Measurements from ENCODE around the gene HLA-DPB1.

Gene HLA-DPB1

GRCh38 chr6:33105386-33105785 lies 29.6 kb downstream of the HLA-DPB1 start:
- no peak for DNase-seq

DNA sequence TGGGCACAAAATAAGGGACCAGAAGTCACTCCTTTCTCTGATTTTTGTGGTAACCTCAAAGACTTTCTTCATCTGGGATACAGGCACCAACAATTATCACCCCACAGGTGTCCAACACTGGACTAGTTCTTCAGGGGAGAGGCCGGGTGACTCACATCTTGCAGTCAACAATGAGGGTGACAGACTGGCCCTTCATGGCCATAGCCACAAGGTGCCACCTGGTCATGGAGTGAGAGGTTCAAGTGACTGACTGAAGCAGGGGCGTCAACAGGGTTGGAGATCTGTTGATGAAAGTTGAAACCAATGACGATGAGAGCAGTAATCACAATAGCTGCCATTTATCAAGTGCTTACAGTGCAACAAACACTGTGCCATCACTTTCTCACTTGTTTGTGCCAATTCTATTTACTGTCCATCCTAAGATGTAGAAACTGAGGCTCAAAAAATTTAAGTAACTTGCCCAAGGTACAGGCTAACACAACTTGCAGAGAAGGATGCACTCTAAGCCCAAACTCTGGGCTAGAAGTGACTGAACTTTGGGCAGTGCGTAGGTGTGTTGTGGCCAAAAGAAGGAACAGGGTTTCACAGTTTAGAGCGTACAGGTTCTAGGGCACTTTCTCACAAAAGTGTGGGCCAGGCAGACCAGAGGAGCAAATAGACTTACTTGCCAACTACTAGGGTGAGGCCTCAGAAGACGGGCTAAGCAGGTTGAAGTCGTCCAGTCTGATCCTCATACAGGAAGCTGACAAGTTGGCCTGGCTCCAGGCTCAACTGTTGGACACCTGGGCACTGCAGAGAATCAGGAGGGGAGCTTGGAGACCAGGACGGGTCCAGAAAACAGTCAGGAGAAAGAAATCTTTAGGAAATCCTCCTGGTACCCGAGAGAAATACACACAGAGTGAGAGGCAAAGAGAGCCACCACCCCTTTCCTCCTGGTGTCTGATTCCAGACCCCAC lies 30.4 kb downstream of the HLA-DPB1 start:
- DNase-seq: no peak

- no peak for DNase-seq
These were observed 31.9 kb downstream of the HLA-DPB1 start for GRCh38 chr6:33107641-33108040.

DNA sequence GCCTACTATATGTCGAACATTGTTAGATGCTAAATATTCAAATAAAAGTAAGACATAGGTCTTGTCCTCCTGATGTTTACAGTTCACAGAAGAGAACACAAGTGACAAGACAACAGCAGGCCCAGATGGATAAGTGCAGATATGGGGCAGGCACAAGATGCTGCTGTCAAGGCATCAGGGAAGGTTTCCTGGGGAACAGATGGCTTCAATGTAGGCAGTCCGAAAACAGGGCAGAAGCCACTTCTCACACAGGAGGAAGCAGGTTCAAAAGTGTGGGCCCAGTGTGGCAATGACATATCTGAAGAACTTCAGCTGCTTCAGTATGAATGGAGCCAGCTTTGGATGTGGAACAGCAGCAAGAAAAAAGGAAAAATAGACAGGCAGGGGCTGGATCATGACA lies 32.5 kb downstream of the HLA-DPB1 start:
- DNase-seq: no peak

DNA sequence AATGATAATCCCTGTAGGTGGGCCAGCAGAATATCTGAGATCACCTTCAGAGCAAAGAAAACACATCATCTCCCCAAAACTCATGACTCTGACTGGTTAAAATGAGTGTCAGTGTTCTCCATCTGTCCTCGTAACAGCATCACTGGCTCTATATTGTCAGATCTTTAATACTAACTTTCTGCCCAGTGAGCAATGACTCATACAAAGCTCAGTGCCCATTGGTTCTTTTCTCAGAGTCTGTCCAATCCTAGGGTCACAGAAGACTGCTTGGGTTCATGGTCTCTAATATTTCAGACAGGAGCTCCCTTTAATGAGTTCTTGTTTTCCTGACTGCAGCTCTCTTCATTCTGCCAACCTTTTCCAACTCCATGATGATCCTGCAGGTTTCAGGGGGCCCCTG lies 36.4 kb downstream of the HLA-DPB1 start:
- peak; percentile 39 for DNase-seq

DNA sequence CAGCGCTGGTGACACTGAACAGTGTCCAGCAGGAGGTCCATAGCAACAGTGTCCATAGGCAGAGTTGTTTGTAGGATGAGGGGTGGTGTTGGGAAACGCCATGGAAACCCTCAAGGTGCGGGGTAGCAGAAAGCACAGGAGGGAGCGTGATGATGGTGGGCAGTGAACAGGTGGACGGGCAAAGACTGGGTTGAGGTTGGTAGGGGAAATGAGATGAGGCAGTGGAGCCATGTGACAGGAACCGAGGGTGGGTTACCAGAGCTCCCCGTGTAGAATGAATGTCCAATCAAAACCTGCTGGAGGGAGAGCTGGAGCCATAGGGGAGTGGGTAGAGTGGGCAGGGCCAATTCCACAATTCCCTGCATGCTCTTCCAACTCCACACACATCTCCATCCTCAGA lies 38.0 kb downstream of the HLA-DPB1 start:
- DNase-seq: no peak

DNA sequence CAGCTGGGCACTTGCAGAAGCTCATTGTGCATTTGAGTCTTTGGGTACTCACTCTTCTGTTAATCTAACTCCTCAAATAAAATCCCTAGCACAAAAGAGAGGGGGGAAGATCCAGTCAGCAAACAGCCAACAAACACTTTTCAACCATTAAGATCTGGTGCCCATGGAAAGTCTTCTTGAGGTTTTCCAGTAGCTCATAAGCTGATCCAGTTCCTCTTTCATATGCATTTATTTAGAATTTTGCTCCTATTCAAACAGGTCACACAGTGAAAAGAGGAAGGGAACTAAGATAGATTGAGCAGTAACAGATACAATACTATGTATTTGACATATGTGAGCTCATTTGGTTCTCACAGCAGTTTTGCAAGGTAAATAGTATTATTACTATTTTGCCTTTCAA lies 38.6 kb downstream of the HLA-DPB1 start:
- no peak for DNase-seq

DNA sequence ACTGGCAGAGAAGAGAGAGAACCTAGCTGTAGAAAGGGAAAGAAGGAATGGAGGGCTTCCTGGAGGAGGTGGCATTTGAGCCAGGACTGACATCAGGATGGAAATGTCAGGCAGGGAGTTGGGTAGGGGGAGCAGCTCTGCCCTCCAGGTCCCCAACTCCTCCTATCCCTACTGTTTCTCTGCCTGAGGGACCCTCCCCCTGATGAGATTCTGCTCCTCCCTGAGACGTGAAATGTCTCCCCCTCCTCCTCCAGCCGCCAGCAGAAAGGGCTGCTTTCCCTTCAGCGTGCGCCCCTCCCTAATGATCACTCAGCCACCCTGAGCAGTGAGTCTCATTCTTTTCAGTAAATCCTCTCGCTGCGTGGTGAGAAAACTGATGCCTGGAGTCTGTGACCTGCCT lies 40.6 kb downstream of the HLA-DPB1 start:
- DNase-seq: no peak

- DNase-seq: no peak
These were observed 41.3 kb downstream of the HLA-DPB1 start for GRCh38 chr6:33116841-33117711.

DNA sequence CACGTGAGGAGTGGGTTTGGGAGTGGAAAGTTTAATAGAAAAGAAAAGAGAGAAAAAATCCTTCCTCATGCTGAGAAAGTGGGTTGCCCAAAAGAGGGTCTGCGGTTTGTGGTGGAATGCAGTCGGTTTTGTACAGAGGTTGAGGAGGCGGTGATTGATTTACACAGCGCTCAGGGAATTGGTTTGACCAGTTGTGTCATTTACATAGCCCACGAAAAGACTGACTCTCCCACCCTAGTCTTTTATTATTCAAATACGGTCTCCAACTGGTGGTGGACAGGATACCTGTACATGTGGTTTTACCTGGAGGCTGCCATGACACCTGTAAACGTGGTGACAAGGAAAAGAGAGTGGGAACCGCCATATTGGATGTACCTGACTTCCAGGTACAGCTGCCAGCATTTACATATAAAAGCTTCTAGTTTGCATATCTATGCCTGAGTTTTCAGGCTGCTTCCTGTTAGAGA lies 42.1 kb downstream of the HLA-DPB1 start:
- no peak for DNase-seq

DNA sequence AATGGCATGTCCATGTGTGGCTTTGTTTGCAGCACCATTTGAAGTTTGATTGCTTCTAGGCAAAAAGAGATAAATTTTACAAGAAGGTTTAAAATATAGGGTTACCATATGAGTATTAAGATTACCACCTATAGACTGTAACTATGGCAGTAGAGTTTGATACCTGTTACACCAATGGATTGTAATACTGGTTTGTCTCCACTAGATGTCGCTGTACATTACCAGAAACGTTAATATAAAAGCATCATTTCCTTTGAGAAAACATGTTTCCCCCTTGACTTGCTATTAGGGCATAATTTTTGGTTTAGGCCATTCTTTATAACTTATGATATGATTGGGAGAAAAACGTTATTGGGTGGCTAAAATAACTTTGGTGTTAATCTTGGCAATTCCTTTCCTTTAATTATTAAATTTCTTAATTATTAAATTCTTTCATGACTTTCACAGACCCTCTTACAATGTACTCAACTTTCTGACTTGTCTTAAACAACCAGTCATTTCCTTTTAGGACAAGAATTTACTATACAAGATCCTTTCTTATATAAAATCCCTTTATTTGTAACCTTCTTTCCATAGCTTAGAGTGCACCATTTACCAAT lies 42.8 kb downstream of the HLA-DPB1 start:
- no peak for DNase-seq

DNA sequence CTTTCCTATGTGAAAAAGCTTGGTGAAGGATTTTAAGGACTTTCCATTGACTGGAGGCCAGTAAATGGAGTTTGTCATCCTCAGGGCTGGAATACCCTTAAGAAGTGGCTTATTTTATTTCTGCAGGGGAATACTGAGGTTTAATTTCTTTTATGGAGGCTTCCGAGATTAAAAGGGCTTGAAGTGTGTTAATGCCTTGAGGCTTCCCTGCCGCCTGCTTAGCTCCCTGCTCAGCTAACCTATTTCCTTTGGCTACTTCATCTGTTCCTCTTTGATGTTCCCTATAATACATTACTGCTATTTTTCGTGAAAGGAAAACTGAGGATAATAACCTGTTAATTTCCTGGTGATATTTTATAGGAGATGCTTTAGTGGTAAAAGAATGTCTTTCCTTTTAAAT lies 44.2 kb downstream of the HLA-DPB1 start:
- DNase-seq: no peak

DNA sequence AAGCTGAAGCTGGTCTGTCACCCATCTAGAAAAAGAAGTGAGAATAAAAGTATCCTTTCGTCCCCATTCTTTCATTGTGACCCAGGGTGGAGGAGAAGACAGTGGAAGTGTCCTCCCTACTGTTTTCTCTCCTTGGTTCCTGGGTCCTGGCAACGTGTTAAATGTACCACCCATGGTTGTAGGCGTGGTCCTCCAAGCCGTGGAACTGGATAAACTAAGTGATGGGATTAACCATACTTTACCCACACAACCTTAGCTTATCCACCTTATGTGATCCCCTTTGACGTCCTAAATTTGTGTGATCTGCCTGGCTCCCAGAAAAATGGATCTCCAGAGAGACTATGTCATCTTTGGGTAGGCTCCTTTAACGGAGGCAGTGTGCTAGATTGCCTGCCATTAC lies 47.4 kb downstream of the HLA-DPB1 start:
- DNase-seq: no peak

DNA sequence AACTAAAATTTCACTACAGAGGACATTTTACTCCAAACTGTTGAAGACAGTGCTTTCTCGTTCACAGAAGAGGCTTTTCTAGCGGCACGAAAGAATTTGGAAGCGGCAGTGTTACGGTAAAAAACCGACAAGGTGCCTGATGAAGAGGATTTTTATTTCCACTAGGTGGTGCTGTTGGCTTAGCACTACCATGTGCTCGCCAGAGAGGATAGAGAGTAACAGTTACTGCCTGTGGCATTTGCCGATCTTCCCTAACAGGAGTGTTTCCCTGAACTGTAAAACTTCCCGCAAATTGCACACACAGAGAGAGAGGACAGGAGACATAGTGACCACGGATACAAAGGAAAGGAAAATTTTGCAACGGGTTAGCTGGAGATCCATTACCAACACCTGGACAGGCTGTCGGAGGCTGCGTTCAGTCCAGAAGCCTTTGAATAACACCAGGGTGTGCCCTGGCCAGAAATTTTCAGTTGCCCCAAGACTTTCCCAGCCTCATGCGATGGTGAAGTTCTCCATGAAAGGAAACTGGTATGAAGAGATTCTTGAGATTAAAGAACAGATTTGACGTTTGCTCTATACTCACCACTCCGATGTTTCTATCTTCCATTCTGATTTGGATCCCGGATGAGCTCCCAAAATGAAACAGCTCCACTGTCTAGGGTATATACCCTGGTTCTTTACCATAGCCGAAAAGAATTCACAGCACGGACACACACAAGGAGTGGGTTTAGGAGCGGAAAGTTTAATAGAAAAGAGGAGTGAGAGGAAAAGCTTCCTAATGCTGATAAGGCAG lies 48.1 kb downstream of the HLA-DPB1 start:
- DNase-seq: peak; percentile 35

GRCh38 chr6:33124525-33124901 lies 48.7 kb downstream of the HLA-DPB1 start:
- DNase-seq: no peak

DNA sequence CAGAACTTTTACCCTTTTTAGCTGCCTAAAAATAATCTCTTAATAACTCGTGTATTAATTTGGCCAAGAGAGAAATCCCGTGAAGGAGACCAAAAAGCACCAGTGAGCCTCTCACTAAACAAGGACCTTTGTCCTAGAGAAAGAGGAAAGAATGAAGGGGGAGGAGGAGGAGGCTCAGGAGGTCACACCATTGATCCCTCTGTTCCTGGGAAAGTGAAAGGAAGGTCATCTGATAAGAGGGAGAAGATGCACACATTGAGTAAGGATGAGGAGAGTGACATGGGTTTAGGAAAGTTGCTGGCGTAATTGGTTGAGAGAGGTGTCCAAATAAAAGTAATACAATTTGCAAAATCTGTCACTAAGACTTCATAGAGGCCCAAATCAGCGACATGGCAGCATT lies 49.2 kb downstream of the HLA-DPB1 start:
- DNase-seq: no peak

- peak; percentile 28 for DNase-seq
These were observed 50.4 kb downstream of the HLA-DPB1 start for GRCh38 chr6:33126101-33126714.

- no peak for DNase-seq
These were observed 52.5 kb downstream of the HLA-DPB1 start for GRCh38 chr6:33128318-33128717.

DNA sequence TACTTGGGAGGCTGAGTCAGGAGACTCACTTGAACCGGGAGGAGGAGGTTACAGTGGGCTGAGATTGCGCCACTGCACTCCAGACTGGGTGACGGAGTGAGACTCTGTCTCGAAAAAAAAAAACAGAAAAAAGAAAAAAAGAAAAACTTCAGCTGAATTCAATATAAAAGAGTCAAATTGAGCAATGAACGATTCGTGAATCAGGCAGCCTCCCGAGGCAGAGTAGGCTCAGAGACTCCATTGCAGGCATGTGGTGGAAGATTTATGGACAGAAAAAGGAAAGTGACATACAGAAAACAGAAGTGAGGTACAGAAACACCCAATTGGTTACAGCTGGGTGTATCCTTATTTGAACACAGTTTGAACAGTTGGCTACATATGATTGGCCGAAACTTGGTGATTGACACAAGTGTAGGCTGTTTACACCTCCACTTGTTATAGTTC lies 56.3 kb downstream of the HLA-DPB1 start:
- no peak for DNase-seq

DNA sequence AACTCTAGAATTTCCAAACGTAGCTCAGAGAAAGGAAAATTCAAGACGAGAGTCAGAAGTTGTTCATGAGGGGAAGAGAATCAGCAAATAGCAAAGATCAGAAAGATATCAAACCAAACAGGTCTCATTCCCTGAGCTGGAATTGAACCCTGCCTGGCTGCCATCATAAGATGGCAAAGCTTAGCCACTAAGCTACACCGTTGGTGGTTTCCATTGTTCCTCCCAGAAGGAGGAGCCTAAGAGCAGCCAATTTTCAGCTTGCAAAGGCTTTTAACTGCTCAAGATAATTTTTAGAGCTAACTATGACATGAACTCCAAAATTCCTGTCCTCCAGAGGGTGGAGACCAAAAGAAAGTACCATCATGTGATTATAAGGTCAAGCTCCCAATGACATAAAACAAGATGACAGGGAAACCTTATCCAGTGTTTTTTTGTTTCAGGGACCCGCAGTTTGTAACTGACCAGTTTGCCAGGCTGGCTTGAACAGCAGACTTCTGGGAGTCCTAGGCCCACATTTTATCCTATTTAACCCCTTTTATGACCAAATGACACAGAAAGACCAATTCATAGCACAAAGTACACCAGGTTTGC lies 60.6 kb downstream of the HLA-DPB1 start:
- no peak for DNase-seq
